Liver (tissue), 9 donors: Measurements from ENCODE around the gene GRAMD4. TPM values are rescaled to one million over a fixed set of nuclear protein-coding genes. Genes with fewer than 3 reads are reported as not detected.

ENCODE experiments used
- DNase-seq: peaks from one replicate; pipeline ENCODE4 v3.0.0-alpha.2; 2017; ENCODE audit warnings: low spot score
- H3K27ac ChIP-seq, 2 donors: one replicate each; pipeline ENCODE4 v1.7.0; 2013; ENCODE audit warnings: inconsistent platforms in 2 of 2, low read length in 2 of 2, control low read depth in 1 of 2, low read depth in 1 of 2, mild to moderate bottlenecking in 1 of 2
- H3K27me3 ChIP-seq, 4 donors: one replicate each; pipeline versions ENCODE4 v1.6.1 to v1.7.0; 2013; ENCODE audit warnings: low read length in 3 of 4, inconsistent platforms in 1 of 4, mild to moderate bottlenecking in 1 of 4, moderate library complexity in 1 of 4; ENCODE audit not compliant: control insufficient read depth in 4 of 4, insufficient read depth in 4 of 4
- H3K36me3 ChIP-seq, 4 donors: one replicate each; pipeline versions ENCODE4 v1.6.1 to v1.7.0; 2013; ENCODE audit warnings: low read length in 3 of 4, mild to moderate bottlenecking in 3 of 4, low read depth in 1 of 4, moderate library complexity in 1 of 4; ENCODE audit not compliant: control insufficient read depth in 4 of 4, insufficient read depth in 3 of 4
- H3K4me1 ChIP-seq, 4 donors: one replicate each; pipeline versions ENCODE4 v1.6.1 to v1.7.0; 2013; ENCODE audit warnings: low read length in 3 of 4, mild to moderate bottlenecking in 3 of 4, moderate library complexity in 1 of 4; ENCODE audit not compliant: control insufficient read depth in 4 of 4, insufficient read depth in 4 of 4
- H3K4me3 ChIP-seq, 3 donors: one replicate each; pipeline versions ENCODE4 v1.6.1 to v1.7.0; 2013; ENCODE audit warnings: low read length in 3 of 3, control low read depth in 1 of 3, low read depth in 1 of 3, mild to moderate bottlenecking in 1 of 3
- H3K9ac ChIP-seq, 2 donors: one replicate each; pipeline ENCODE4 v1.7.0; 2013; ENCODE audit warnings: low read length in 2 of 2, mild to moderate bottlenecking in 2 of 2, moderate library complexity in 2 of 2, control low read depth in 1 of 2, low read depth in 1 of 2
- H3K9me3 ChIP-seq, 4 donors: one replicate each; pipeline versions ENCODE4 v1.6.1 to v1.7.0; 2013; ENCODE audit warnings: low read length in 3 of 4; ENCODE audit not compliant: control insufficient read depth in 4 of 4
- EGR1 ChIP-seq, 2 donors: IDR thresholded peaks; 2 replicates each; pipeline ENCODE4 v1.6.1; 2016 to 2018; ENCODE audit warnings: antibody characterized with exemption in 2 of 2, low read depth in 2 of 2
- FOXA2 ChIP-seq: IDR thresholded peaks from 2 replicates; pipeline ENCODE4 v1.6.1; 2016; ENCODE audit warnings: antibody characterized with exemption
- GABPA ChIP-seq, 2 donors: IDR thresholded peaks in 1 of 2; conservative IDR thresholded peaks in 1 of 2; 2 replicates each; pipeline ENCODE4 v1.6.1; 2016; ENCODE audit warnings: antibody characterized with exemption in 2 of 2, mild to moderate bottlenecking in 1 of 2, moderate library complexity in 1 of 2
- HNF4A ChIP-seq, 2 donors: conservative IDR thresholded peaks; 2 replicates each; pipeline ENCODE4 v1.6.1; 2016; ENCODE audit warnings: antibody characterized with exemption in 2 of 2, mild to moderate bottlenecking in 2 of 2
- HNF4G ChIP-seq: IDR thresholded peaks from 2 replicates; pipeline ENCODE4 v1.6.1; 2016; ENCODE audit warnings: antibody characterized with exemption
- JUND ChIP-seq, 2 donors: IDR thresholded peaks; 2 replicates each; pipeline ENCODE4 v1.6.1; 2016; ENCODE audit warnings: antibody characterized with exemption in 2 of 2
- MAX ChIP-seq: IDR thresholded peaks from 2 replicates; pipeline ENCODE4 v1.6.1; 2016; ENCODE audit warnings: antibody characterized with exemption
- NR2F2 ChIP-seq: IDR thresholded peaks from 2 replicates; pipeline ENCODE4 v1.6.1; 2016; ENCODE audit warnings: antibody characterized with exemption
- RAD21 ChIP-seq, 2 donors: IDR thresholded peaks; 2 replicates each; pipeline ENCODE4 v1.6.1; 2016; ENCODE audit warnings: antibody characterized with exemption in 2 of 2, mild to moderate bottlenecking in 2 of 2
- REST ChIP-seq: IDR thresholded peaks from 2 replicates; pipeline ENCODE4 v1.6.1; 2016; ENCODE audit warnings: antibody characterized with exemption, mild to moderate bottlenecking
- RXRA ChIP-seq, 2 donors: IDR thresholded peaks; 2 replicates each; pipeline ENCODE4 v1.6.1; 2017 to 2018; ENCODE audit warnings: antibody characterized with exemption in 2 of 2, mild to moderate bottlenecking in 1 of 2
- SP1 ChIP-seq: IDR thresholded peaks from 2 replicates; pipeline ENCODE4 v1.6.1; 2018; ENCODE audit warnings: antibody characterized with exemption, mild to moderate bottlenecking
- TAF1 ChIP-seq: conservative IDR thresholded peaks from 2 replicates; pipeline ENCODE4 v1.6.1; 2016; ENCODE audit warnings: antibody characterized with exemption, mild to moderate bottlenecking
- YY1 ChIP-seq: IDR thresholded peaks from 2 replicates; pipeline ENCODE4 v1.6.1; 2016; ENCODE audit warnings: antibody characterized with exemption, mild to moderate bottlenecking
- WGBS: extraction: QIAGEN DNeasy Blood & Tissue Kit; methylation state at CpG from one replicate; pipeline ENCODE4 v1.1.7; 2013; 5-methylcytosine and 5-hydroxymethylcytosine counted together
- polyA plus RNA-seq, 2 donors: library from polyadenylated mRNA; stranded (reverse) in 1 of 2; unstranded in 1 of 2; fragments of 200-250 nt in 1 of 2; fragments of >200 nt in 1 of 2; fragmentation: Nextera tagmentation in 1 of 2; extraction: Ambion mirVana in 1 of 2; gene quantifications; one replicate each; pipeline versions ENCODE4 v1.2.1 to v1.2.3, GENCODE V29; 2013 to 2015
- total RNA-seq, 2 donors: library from RNA; depleted of rRNA; stranded (reverse); fragments of >200 nt; gene quantifications; one replicate each; pipeline ENCODE4 v1.2.3, GENCODE V29; 2014
- TF ChIP-seq, protein P1 (sequence below): IDR thresholded peaks from 2 replicates; pipeline ENCODE4 v1.6.1; 2016; ENCODE audit warnings: antibody characterized with exemption
- TF ChIP-seq, protein P2 (sequence below): IDR thresholded peaks from 2 replicates; pipeline ENCODE4 v1.6.1; 2016; ENCODE audit warnings: antibody characterized with exemption
- TF ChIP-seq, protein P3 (sequence below): fragments of 150-350 bp; IDR thresholded peaks from 2 replicates; pipeline ENCODE4 v1.5.1; 2017; ENCODE audit warnings: improper control_type of control experiment, low read depth, low read length; ENCODE audit not compliant: missing input control
- donor health status: healthy.
- donor health status: healthy.
- donor health status: healthy.
- donor health status: healthy.
- donor health status: healthy.

Gene GRAMD4
- total and polyA plus RNA-seq, 4 donors = 2.7 to 53.5 (median 21.6) TPM

- Histone ChIP-seq H3K27ac (no peak overlapping the region), H3K4me3 (no peak overlapping the region), H3K9ac (no peak overlapping the region), H3K4me1 (peaks cover 25 to 75% (median 50%) of the 10 kb centered on the region in 4 donors), H3K27me3 (no peaks in the 10 kb centered on the region), H3K36me3 (no peaks in the 10 kb centered on the region), H3K9me3 (no peaks in the 10 kb centered on the region)
- WGBS = 68% methylated on average over 8 of the region's 8 CpGs
- TF ChIP-seq, protein P1, sequence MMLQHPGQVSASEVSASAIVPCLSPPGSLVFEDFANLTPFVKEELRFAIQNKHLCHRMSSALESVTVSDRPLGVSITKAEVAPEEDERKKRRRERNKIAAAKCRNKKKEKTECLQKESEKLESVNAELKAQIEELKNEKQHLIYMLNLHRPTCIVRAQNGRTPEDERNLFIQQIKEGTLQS = no peak
- TF ChIP-seq EGR1 (IDR thresholded peaks at IDR 0.05; ENCODE audit: low read depth in 2 of 2) (no peak), MAX (no peak), TAF1 (no peak), NR2F2 (no peak), YY1 (no peak), FOXA2 (no peak), RXRA (IDR thresholded peaks at IDR 0.05) (no peak), RAD21 (IDR thresholded peaks at IDR 0.05) (no peak), HNF4A (conservative IDR thresholded peaks at IDR 0.05) (no peak), SP1 (no peak), HNF4G (no peak), REST (no peak), GABPA (IDR thresholded peaks at IDR 0.05 in 1 of 2, conservative IDR thresholded peaks at IDR 0.05 in 1 of 2) (no peak), JUND (IDR thresholded peaks at IDR 0.05) (no peak)
- TF ChIP-seq, protein P2, sequence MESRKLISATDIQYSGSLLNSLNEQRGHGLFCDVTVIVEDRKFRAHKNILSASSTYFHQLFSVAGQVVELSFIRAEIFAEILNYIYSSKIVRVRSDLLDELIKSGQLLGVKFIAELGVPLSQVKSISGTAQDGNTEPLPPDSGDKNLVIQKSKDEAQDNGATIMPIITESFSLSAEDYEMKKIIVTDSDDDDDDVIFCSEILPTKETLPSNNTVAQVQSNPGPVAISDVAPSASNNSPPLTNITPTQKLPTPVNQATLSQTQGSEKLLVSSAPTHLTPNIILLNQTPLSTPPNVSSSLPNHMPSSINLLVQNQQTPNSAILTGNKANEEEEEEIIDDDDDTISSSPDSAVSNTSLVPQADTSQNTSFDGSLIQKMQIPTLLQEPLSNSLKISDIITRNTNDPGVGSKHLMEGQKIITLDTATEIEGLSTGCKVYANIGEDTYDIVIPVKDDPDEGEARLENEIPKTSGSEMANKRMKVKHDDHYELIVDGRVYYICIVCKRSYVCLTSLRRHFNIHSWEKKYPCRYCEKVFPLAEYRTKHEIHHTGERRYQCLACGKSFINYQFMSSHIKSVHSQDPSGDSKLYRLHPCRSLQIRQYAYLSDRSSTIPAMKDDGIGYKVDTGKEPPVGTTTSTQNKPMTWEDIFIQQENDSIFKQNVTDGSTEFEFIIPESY = no peak
- no peak for DNase-seq
Observed at GRCh38 chr22:46653596-46653995, 33.4 kb downstream of the GRAMD4 start.

DNA sequence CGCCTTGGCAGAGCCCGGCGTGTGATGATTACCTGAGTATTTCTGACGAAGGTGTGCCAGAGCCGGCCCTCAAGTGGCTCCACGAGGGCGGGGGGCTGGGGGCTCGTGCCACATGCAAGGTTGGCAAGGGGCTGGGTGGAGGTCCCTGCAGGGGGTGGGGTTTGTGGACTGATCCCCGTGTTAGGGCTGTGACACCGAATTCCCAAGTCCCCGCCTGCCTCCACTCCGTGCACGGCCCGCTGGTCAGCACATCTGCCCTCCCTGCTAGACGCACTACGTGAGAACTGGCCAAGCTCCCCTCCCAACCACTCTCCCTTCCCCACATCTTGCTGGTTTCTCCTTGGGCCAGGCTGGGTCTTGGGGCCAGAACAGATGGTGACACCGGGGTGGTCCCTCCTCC lies 34.2 kb downstream of the GRAMD4 start:
- WGBS = 95% methylated on average over 17 of the region's 17 CpGs
- H3K9me3 ChIP-seq = no peaks in the 10 kb centered on the region
- H3K36me3 ChIP-seq = no peaks in the 10 kb centered on the region
- H3K27ac ChIP-seq = no peak overlapping the region
- no peak overlapping the region for H3K4me3 ChIP-seq
- peaks cover 25 to 75% (median 46%) of the 10 kb centered on the region in 4 donors for H3K4me1 ChIP-seq
- H3K9ac ChIP-seq = no peak overlapping the region
- H3K27me3 ChIP-seq = no peaks in the 10 kb centered on the region
- no peak for TF ChIP-seq RAD21 (IDR thresholded peaks at IDR 0.05)
- TF ChIP-seq, protein P1 = no peak
- TF ChIP-seq YY1 = no peak
- TF ChIP-seq SP1 = no peak
- TF ChIP-seq, protein P3, sequence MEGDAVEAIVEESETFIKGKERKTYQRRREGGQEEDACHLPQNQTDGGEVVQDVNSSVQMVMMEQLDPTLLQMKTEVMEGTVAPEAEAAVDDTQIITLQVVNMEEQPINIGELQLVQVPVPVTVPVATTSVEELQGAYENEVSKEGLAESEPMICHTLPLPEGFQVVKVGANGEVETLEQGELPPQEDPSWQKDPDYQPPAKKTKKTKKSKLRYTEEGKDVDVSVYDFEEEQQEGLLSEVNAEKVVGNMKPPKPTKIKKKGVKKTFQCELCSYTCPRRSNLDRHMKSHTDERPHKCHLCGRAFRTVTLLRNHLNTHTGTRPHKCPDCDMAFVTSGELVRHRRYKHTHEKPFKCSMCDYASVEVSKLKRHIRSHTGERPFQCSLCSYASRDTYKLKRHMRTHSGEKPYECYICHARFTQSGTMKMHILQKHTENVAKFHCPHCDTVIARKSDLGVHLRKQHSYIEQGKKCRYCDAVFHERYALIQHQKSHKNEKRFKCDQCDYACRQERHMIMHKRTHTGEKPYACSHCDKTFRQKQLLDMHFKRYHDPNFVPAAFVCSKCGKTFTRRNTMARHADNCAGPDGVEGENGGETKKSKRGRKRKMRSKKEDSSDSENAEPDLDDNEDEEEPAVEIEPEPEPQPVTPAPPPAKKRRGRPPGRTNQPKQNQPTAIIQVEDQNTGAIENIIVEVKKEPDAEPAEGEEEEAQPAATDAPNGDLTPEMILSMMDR = no peak
- no peak for TF ChIP-seq FOXA2
- no peak for TF ChIP-seq MAX
- TF ChIP-seq NR2F2 = no peak
- no peak for TF ChIP-seq HNF4A (conservative IDR thresholded peaks at IDR 0.05)
- no peak for TF ChIP-seq REST
- no peak for TF ChIP-seq HNF4G
- no peak for TF ChIP-seq RXRA (IDR thresholded peaks at IDR 0.05)
- no peak for DNase-seq
